ES-I3 (cell line): ENCODE results near the gene ANKRD52.

Experiments used
- H3K36me3 ChIP-seq: 2 replicates; pipeline ENCODE4 v1.6.1; 2013; ENCODE audit warnings: mild to moderate bottlenecking, low read length, control low read depth, moderate library complexity; ENCODE audit not compliant: insufficient read depth
- H3K4me1 ChIP-seq: 2 replicates; pipeline ENCODE4 v1.6.1; 2013; ENCODE audit warnings: mild to moderate bottlenecking, control low read depth, low read length; ENCODE audit not compliant: insufficient read depth
- H3K9ac ChIP-seq: 2 replicates; pipeline ENCODE4 v1.6.1; 2013; ENCODE audit warnings: low read depth, mild to moderate bottlenecking, low read length, moderate library complexity
- H3K9me3 ChIP-seq: 2 replicates; pipeline ENCODE4 v1.6.1; 2013; ENCODE audit warnings: mild to moderate bottlenecking, low read length, moderate library complexity; ENCODE audit not compliant: control insufficient read depth, insufficient read depth

Gene ANKRD52

DNA sequence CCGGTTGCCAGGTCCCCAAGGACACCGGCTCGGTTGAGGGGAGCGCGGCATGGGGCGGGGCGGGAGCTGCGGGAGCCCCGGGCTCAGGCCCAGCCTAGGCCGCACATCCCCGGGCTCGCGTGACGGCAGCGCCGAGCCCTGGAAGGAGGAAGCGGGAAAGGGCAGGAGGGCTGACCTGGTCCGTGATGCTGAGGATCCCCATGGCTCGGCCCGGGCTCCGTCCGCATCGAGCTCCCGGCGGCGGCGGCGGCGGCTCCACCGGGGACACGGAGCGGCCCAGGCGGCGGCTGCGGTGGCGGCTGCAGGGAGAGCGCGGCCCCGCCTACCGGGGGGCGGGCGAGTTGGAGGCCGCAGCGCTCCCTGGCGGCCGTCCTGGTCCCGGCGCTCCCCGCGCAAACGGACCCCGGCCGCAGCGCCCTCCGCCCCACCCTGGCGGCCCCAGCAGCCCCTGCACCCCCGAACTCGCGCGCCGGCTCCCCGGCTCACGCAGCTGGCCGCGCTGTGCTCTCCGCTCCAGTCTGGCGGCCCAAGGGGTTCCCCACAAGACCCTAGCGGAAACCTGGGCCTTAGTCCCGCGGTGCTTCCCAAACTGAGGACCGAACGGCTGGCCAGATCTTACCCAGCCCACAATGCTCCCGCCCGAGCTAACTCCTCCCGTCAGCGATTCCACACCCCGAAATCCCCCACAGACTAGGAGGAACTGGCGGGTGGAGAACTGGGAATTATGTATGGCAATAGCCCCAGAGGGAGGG, at the start of gene ANKRD52:
Gene ANKRD52 (minus strand): TSS at position 317 of the 752 bp plus-strand sequence. CDS start 115 bp downstream, at position 202.
- Histone ChIP-seq H3K9ac (peak within 1 kb of the TSS; percentile 78), H3K36me3 (peaks cover 16% of the 10 kb centered on the region), H3K4me1 (peaks cover 12% of the 10 kb centered on the region), H3K9me3 (no peaks in the 10 kb centered on the region)

DNA sequence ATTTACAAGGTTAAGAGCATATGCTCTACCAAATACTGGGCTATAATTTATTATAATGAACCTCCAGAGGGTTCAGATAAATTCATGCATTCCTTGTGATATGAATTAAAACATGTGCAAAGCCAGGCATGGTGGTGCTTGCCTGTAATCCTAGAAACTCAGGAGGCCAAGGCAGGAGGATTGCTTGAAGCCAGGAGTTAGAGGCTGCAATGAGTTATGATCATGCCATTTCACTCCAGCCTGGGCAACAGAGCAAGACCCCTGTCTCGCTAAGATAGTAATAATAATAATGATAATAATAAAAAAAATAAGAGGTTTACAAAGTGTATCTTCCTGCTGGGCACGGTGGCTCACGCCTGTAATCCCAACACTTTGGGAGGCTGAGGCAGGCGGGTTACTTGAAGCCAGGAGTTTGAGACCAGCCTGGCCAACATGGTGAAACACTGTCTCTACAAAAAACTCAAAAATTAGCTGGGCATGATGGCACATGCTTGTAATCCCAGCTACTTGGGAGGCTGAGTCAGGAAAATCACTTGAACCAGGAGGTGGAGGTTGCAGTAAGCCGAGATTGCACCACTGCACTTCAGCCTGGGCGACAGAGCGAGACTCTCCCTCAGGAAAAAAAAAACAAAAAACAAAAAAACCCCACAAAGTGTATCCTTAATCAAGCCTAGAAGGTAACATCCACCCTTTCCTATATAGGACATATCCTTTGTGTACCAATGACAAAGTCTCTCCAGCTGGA, 49.2 kb upstream of the ANKRD52 start:
- no peaks in the 10 kb centered on the region for H3K4me1 ChIP-seq
- H3K36me3 ChIP-seq, result peaks cover 29% of the 10 kb centered on the region
- H3K9me3 ChIP-seq, result no peaks in the 10 kb centered on the region
- H3K9ac ChIP-seq, result no peak overlapping the region

DNA sequence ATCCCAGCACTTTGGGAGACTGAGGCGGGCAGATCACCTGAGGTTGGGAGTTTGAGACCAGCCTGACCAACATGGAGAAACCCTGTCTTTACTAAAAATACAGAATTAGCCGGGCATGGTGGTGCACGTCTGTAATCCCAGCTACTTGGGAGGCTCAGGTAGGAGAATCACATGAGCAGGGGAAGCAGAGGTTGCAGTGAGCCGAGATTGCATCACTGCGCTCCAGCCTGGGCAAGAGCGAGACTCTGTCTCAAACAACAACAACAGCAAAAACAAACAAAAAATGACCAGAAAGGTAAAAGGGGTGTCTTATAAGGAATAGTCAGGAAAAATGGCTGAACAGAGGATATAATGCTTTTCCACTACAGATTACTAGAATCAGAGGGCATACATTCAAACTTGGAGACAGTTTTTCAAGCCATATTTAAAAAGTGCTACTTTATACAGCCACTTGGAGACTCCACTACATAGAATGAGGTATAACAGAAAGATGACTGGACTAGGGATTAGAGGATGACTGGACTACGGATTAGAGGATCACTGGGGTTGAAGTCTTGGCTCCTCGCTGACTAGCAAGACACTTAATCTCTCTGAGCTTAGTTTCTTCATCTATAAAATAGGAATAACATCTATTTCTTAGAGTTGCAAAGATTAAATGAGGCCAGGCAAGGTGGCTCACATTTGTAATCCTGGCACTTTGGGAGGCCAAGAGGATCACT, 46.8 kb upstream of the ANKRD52 start:
- Histone ChIP-seq H3K36me3 (peaks cover 16% of the 10 kb centered on the region), H3K9ac (no peak overlapping the region), H3K9me3 (no peaks in the 10 kb centered on the region), H3K4me1 (peaks cover 5% of the 10 kb centered on the region)

DNA sequence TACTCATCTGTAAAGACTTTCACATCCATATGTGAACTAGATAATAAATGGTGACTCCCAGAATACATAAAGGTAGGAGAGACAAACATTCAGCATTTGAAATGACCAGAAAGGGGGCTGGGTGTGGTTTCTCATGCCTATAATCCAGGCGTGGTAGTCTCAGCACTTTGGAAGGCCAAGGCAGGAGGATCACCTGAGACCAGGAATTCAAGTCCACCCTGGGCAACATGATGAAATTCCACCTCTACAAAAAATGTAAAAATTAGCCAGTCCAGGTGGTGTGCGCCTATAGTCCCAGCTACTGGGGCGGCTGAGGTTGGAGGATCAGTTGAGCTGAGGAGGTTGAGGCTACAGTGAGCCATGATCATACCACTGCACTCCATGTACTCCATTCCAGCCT, 46.1 kb upstream of the ANKRD52 start:
- H3K36me3 ChIP-seq, result peaks cover 11% of the 10 kb centered on the region
- no peaks in the 10 kb centered on the region for H3K9me3 ChIP-seq
- H3K9ac ChIP-seq, result no peak overlapping the region

GRCh38 chr12:56300644-56301464, 42.7 kb upstream of the ANKRD52 start:
- Histone ChIP-seq H3K9ac (peak overlapping the region; percentile 95), H3K4me1 (peaks cover 5% of the 10 kb centered on the region), H3K36me3 (peaks cover 16% of the 10 kb centered on the region), H3K9me3 (no peaks in the 10 kb centered on the region)

More for the DNA sequence above, 46.1 kb upstream of the ANKRD52 start:
- H3K4me1 ChIP-seq, result peaks cover 5% of the 10 kb centered on the region

GRCh38 chr12:56299853-56300643, 41.9 kb upstream of the ANKRD52 start, which contains the start of gene CS:
Gene CS, minus strand, starts transcription at chr12:56300330. Its CDS starts 129 bp downstream, at chr12:56300201.
- H3K9ac ChIP-seq, result peak within 1 kb of the TSS; percentile 95
- H3K4me1 ChIP-seq, result peaks cover 5% of the 10 kb centered on the region
- H3K36me3 ChIP-seq, result peaks cover 13% of the 10 kb centered on the region
- no peaks in the 10 kb centered on the region for H3K9me3 ChIP-seq

DNA sequence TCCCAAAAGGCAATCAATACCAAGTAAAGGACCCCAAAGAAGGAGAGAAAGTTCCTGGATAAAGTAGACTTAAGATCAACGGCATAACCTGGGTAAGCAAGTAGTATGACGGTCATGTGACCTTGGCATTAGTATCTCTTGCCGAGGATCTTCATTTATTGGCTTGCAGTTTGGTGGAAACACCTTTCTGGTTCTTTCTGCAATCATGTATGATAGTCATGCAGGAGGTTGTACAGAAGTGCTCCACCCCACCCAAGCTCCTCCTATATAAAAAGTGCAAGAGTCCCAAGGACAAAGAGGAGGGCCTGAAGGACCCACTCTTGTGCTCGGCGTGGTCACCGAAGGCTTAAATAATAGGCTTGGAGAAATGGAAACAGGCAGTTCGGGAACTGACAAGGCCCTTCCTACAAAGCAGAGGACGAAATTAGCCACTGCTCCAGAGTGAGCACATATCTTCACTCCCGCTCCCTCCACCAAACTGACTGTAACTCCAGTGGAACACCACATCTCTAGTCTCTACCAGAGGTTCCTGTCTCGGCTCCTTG, 41.2 kb upstream of the ANKRD52 start:
- H3K4me1 ChIP-seq, result peaks cover 5% of the 10 kb centered on the region
- H3K36me3 ChIP-seq, result peaks cover 12% of the 10 kb centered on the region
- peak overlapping the region; percentile 95 for H3K9ac ChIP-seq
- no peaks in the 10 kb centered on the region for H3K9me3 ChIP-seq

- Histone ChIP-seq H3K4me1 (peaks cover 5% of the 10 kb centered on the region), H3K9me3 (no peaks in the 10 kb centered on the region), H3K36me3 (peaks cover 12% of the 10 kb centered on the region), H3K9ac (peak overlapping the region; percentile 95)
Measured at GRCh38 chr12:56298828-56299227, 40.6 kb upstream of the ANKRD52 start.

DNA sequence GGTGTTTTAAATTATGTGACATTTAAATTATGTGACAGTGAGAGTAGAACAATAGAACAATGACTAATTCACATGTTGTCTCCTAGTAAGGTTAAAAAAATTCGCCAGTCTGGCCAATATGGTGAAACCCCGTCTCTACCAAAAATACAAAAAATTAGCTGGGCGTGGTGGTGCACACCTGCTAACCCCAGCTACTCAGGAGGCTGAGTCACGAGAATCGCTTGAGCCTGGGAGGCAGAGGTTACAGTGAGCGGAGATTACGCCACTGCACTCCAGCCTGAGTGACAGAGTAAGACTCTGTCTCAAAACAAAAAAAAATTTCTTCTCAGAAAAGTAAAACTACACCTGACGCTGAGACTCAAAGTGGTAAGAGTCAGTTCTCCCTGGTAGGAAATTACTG, 39.2 kb upstream of the ANKRD52 start:
- no peak overlapping the region for H3K9ac ChIP-seq
- peaks cover 12% of the 10 kb centered on the region for H3K36me3 ChIP-seq
- peaks cover 5% of the 10 kb centered on the region for H3K4me1 ChIP-seq
- H3K9me3 ChIP-seq, result no peaks in the 10 kb centered on the region

DNA sequence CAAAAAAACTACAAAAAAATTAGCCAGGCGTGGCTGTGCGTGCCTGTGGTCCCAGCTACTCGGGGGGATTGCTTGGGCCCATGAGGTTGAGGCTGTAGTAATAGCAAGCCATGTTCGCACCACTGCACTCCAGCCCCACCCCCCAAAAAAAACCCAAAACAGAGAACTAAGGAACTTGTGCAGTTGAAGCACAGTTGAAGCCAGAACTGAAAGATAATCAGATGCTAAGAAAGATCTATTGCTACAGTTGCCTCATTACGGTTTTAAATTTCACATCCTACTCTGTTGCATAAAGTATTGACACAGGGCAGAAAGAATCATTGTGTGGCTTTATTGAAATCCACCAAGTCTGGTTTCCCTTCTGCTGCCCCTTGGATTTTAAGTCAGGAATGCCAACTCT, 38.1 kb upstream of the ANKRD52 start:
- Histone ChIP-seq H3K9ac (no peak overlapping the region), H3K4me1 (peaks cover 5% of the 10 kb centered on the region), H3K9me3 (no peaks in the 10 kb centered on the region), H3K36me3 (peaks cover 12% of the 10 kb centered on the region)

GRCh38 chr12:56293795-56294194, 35.6 kb upstream of the ANKRD52 start:
- H3K9me3 ChIP-seq, result no peaks in the 10 kb centered on the region
- H3K9ac ChIP-seq, result no peak overlapping the region
- H3K4me1 ChIP-seq, result no peaks in the 10 kb centered on the region
- peaks cover 12% of the 10 kb centered on the region for H3K36me3 ChIP-seq

GRCh38 chr12:56288705-56289387, 30.7 kb upstream of the ANKRD52 start:
- no peak overlapping the region for H3K9ac ChIP-seq
- H3K36me3 ChIP-seq, result peaks cover 8% of the 10 kb centered on the region
- no peaks in the 10 kb centered on the region for H3K9me3 ChIP-seq
- H3K4me1 ChIP-seq, result peaks cover 4% of the 10 kb centered on the region; the same call in 1 of the 2 replicates
